GM18519 (cell line): ENCODE measurements around the gene EPGN.
A peak's percentile ranks its signal among the peaks of the same experiment; 100 is the strongest.

Experiments
- ATAC-seq: cut with Tn5 transposase; IDR thresholded peaks from one replicate; pipeline ENCODE4 v1.9.1; 2021; ENCODE audit warnings: mild to moderate bottlenecking, moderate library complexity; ENCODE audit not compliant: unreplicated experiment, low FRiP score

The EPGN gene

GRCh38 chr4:74307170-74307569 is 1.1 kb upstream of the EPGN start:
- ATAC-seq, result no peak

- ATAC-seq, result no peak
These were observed 953 bp downstream of the EPGN start for GRCh38 chr4:74309223-74309622.

- ATAC-seq, result peak; percentile 44
These were observed 3.5 kb downstream of the EPGN start for GRCh38 chr4:74311696-74312313.

- no peak for ATAC-seq
These were observed 6.1 kb downstream of the EPGN start for GRCh38 chr4:74314329-74314728.

- ATAC-seq, result no peak
These were observed 6.7 kb downstream of the EPGN start for GRCh38 chr4:74314944-74315343.

- ATAC-seq, result no peak
These were observed 7.1 kb downstream of the EPGN start for GRCh38 chr4:74315376-74315775.

GRCh38 chr4:74316397-74316796 is 8.1 kb downstream of the EPGN start:
- ATAC-seq, result no peak

- no peak for ATAC-seq
These were observed 9.5 kb downstream of the EPGN start for GRCh38 chr4:74317616-74318246.

- ATAC-seq, result no peak
These were observed 10.0 kb downstream of the EPGN start for GRCh38 chr4:74318276-74318675.

GRCh38 chr4:74319470-74319869 is 11.2 kb downstream of the EPGN start:
- ATAC-seq, result no peak

GRCh38 chr4:74320559-74321118 is 12.4 kb downstream of the EPGN start:
- ATAC-seq, result peak; percentile 80

- ATAC-seq, result no peak
These were observed 14.0 kb downstream of the EPGN start for GRCh38 chr4:74322301-74322700.

GRCh38 chr4:74323663-74324062 is 15.4 kb downstream of the EPGN start:
- ATAC-seq, result no peak

- no peak for ATAC-seq
These were observed 16.0 kb downstream of the EPGN start for GRCh38 chr4:74324262-74324661.

- ATAC-seq, result no peak
These were observed 17.6 kb downstream of the EPGN start for GRCh38 chr4:74325886-74326285.

GRCh38 chr4:74327762-74328161 is 19.5 kb downstream of the EPGN start:
- no peak for ATAC-seq

GRCh38 chr4:74328501-74328900 is 20.2 kb downstream of the EPGN start:
- no peak for ATAC-seq

- ATAC-seq, result no peak
These were observed 21.0 kb downstream of the EPGN start for GRCh38 chr4:74329307-74329706.

GRCh38 chr4:74330295-74330750 is 22.1 kb downstream of the EPGN start:
- ATAC-seq, result no peak

GRCh38 chr4:74331252-74331651 is 23.0 kb downstream of the EPGN start:
- ATAC-seq, result no peak

GRCh38 chr4:74331944-74332343 is 23.7 kb downstream of the EPGN start:
- ATAC-seq, result no peak

GRCh38 chr4:74334636-74335035 is 26.4 kb downstream of the EPGN start:
- ATAC-seq, result no peak
